ENCODE measurements around the gene GPR37L1. TPM values are rescaled to one million over a fixed set of nuclear protein-coding genes. Genes with fewer than 3 reads are reported as not detected.
A peak's percentile ranks its signal among the peaks of the same experiment; 100 is the strongest.

GPR37L1 gene
- total and polyA plus RNA-seq, 2 of the 8 experiments (the other 6 are each of a cell fraction or from before 2014, with no cell fraction given) = 0.13 to 0.23 TPM

DNA sequence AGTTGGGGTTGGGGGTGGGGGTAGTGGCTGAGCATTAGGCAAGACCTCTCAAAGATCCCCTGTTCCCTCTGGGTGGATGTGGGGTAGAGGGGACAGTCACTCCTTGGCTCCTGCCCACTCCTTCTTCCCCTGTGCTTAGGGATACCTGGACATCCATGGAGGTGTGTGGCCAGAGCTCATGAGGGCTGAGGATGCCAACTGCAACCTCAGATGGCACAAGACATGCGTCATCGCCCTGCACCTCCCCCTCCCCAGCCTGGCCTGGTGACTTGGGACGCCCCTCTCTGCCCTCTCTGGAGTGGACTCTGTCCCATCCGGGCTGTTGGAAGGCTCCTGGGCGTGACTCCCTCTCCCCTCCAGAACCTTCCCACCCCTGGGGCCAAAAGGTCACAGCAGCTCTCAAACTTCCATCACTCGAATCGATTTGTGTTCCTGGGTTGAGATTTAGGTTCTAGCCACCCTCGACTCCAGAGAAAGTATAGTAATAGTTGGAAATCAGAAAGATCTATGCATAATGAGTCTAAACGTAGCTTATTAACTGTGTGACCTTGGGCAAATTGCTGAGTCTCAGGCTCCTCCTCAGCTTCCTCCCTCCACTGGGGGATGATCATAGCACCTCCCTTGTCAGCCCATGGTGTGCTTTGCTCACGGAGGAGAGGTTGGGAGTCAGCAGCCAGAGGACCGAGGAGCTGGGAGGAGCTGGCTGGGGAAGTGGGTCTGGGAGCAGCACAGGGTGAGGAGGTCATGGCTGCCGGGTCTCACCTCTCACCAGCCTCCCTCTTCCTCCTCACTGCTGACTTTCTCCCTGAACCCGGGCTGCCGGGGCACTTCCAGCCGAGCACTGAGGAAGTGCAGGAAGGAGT lies 39.9 kb downstream of the GPR37L1 start:
- ChIA-PET POLR2A (ENCODE audit: partially characterized antibody) (interaction anchor here (0.6 to 2.7 kb wide), 5 partner anchors 12 to 443 kb away, joined by 3 to 6 read pairs (median 3); partner anchors contain the start of gene ELF3), CTCF (ENCODE audit: partially characterized antibody) (interaction anchor here (0.7 to 10.1 kb wide), 12 partner anchors 7 to 301 kb away, joined by 3 to 77 read pairs (median 5); no protein-coding TSS in a partner anchor)
- H3K18ac ChIP-seq (ENCODE audit: extremely low read depth, low read length) = peak overlapping the region; percentile 36; the same call in 1 of the 2 replicates
- no peak overlapping the region for H3K4me3 ChIP-seq (ENCODE audit: extremely low read depth in 1 of 4, insufficient read depth in 2 of 4, low read depth in 3 of 4, low read length in 4 of 4)
- DNase-seq (ENCODE audit: low read depth in 1 of 2, low spot score in 2 of 2) (no peak), FAIRE-seq (no peak)
- H3K9me3 ChIP-seq (ENCODE audit: insufficient read depth in 2 of 2, low read depth in 1 of 2, low read length in 1 of 2) = no peaks in the 10 kb centered on the region
- H4K91ac ChIP-seq (replicated peaks; ENCODE audit: insufficient read length, low read length) = peak overlapping the region; percentile 54
- H3K79me1 ChIP-seq (ENCODE audit: low read depth, low read length) = no peaks in the 10 kb centered on the region
- no peaks in the 10 kb centered on the region for H3K36me3 ChIP-seq (ENCODE audit: control insufficient read depth in 2 of 4, insufficient read depth in 4 of 4, low read length in 3 of 4)
- H2BK12ac ChIP-seq (ENCODE audit: low read depth, low read length) = peak overlapping the region; percentile 44; the same call in 1 of the 2 replicates
- H2BK120ac ChIP-seq (replicated peaks; ENCODE audit: low read depth, low read length) = no peak overlapping the region
- H3K4me2 ChIP-seq (ENCODE audit: insufficient read depth in 1 of 2, low read depth in 2 of 2, low read length in 2 of 2) = peak overlapping the region in 1 of 2 experiments; percentile 5; a peak in 1 of 4 replicates
- no peak overlapping the region for H3K56ac ChIP-seq (replicated peaks; ENCODE audit: insufficient read length, low read depth, low read length)
- H2BK5ac ChIP-seq (ENCODE audit: low read depth, low read length) = 0 out of 2 replicates have a peak overlapping the region, but pooled peaks have one; percentile 42
- H2AK5ac ChIP-seq (ENCODE audit: low read depth, low read length) = no peak overlapping the region
- 83% methylated on average over 12 of the region's 15 CpGs; no CpG with 5 or more reads in 1 of the 2 experiments for WGBS, 2 experiments (ENCODE audit: extremely low coverage in 1 of 2, insufficient coverage in 1 of 2, insufficient read length in 1 of 2, insufficient replicate concordance in 2 of 2, low coverage in 1 of 2, low lambda C conversion rate in 2 of 2, missing lambda C conversion rate in 1 of 2)
- no peaks in the 10 kb centered on the region for H3K23me2 ChIP-seq (ENCODE audit: low read depth, low read length)
- no peak overlapping the region for H4K5ac ChIP-seq (ENCODE audit: insufficient read length, low read depth, low read length)
- H2BK15ac ChIP-seq (ENCODE audit: low read length) = 0 out of 2 replicates have a peak overlapping the region, but pooled peaks have one; percentile 34
- H4K20me1 ChIP-seq (replicated peaks in 1 of 2; ENCODE audit: control insufficient read depth in 1 of 2, insufficient read depth in 2 of 2, low read length in 2 of 2) = no peaks in the 10 kb centered on the region
- no peak overlapping the region for H3K27ac ChIP-seq (ENCODE audit: low read depth, low read length)
- H3K23ac ChIP-seq (ENCODE audit: insufficient read length) = no peak overlapping the region
- no peak overlapping the region for H2AFZ ChIP-seq (ENCODE audit: low read length)
- H2BK20ac ChIP-seq (ENCODE audit: low read length) = no peak overlapping the region
- H3K27me3 ChIP-seq (replicated peaks in 1 of 4; ENCODE audit: control insufficient read depth in 3 of 4, extremely low read depth in 1 of 4, insufficient read depth in 3 of 4, low read length in 3 of 4) = no peaks in the 10 kb centered on the region
- H3K4ac ChIP-seq (replicated peaks; ENCODE audit: insufficient read length, low read depth, low read length) = no peak overlapping the region
- no peaks in the 10 kb centered on the region for H3K79me2 ChIP-seq (ENCODE audit: control insufficient read depth in 1 of 2, insufficient read depth in 2 of 2, low read length in 2 of 2)
- peaks cover 2 to 29% (median 13%) of the 10 kb centered on the region in 4 experiments for H3K4me1 ChIP-seq (replicated peaks in 1 of 4; ENCODE audit: control insufficient read depth in 3 of 4, insufficient read depth in 4 of 4, low read length in 3 of 4)
- peak overlapping the region; percentile 29 for H4K8ac ChIP-seq (ENCODE audit: extremely low read depth, insufficient read depth, low read length)
- H3K14ac ChIP-seq (ENCODE audit: insufficient read length) = no peak overlapping the region
- H3K9ac ChIP-seq (replicated peaks in 1 of 4; ENCODE audit: extremely low read depth in 1 of 4, low read depth in 3 of 4, low read length in 3 of 4) = no peak overlapping the region
- TF ChIP-seq RFX5 (IDR thresholded peaks at IDR 0.05; ENCODE audit: borderline replicate concordance, low read depth, low read length) (no peak), CBX8 (IDR thresholded peaks at IDR 0.05; ENCODE audit: borderline replicate concordance, low read depth, low read length) (no peak), POLR2AphosphoS5 (IDR thresholded peaks at IDR 0.05; ENCODE audit: low read depth, low read length) (no peak), ZNF274 (IDR thresholded peaks at IDR 0.05; ENCODE audit: borderline replicate concordance, extremely low read depth, low read length) (no peak), RXRA (IDR thresholded peaks at IDR 0.05; ENCODE audit: insufficient read depth, low read depth, low read length) (no peak), SP1 (IDR thresholded peaks at IDR 0.05; ENCODE audit: low read depth, low read length) (no peak), YY1 (IDR thresholded peaks at IDR 0.05; ENCODE audit: low read depth, low read length) (no peak), GABPA (IDR thresholded peaks at IDR 0.05; ENCODE audit: borderline replicate concordance, insufficient read depth, low read length) (no peak), NANOG (IDR thresholded peaks at IDR 0.05; ENCODE audit: insufficient read depth, low read depth, low read length, poor library complexity, severe bottlenecking) (no peak)
